Suprapubic skin (tissue), 3 donors: Measurements from ENCODE around the gene SELENBP1.

Source experiments
- EP300 ChIP-seq: sonication (generic); formaldehyde crosslinking; IDR thresholded peaks from one replicate; pipeline ENCODE4 v1.6.1; 2017; ENCODE audit warnings: antibody characterized with exemption
- POLR2A ChIP-seq, 2 donors: fragments of 450-650 bp; IDR thresholded peaks; one replicate each; pipeline ENCODE4 v1.6.1; 2017; ENCODE audit warnings: antibody characterized with exemption in 2 of 2, mild to moderate bottlenecking in 2 of 2, moderate library complexity in 2 of 2
- TF ChIP-seq, protein P1 (sequence below), 2 donors: fragments of 200-600 bp in 1 of 2; fragments of 450-650 bp in 1 of 2; sonication (generic) in 1 of 2; IDR thresholded peaks; one replicate each; pipeline ENCODE4 v1.5.1; 2016 to 2019; ENCODE audit warnings: antibody characterized with exemption in 2 of 2, mild to moderate bottlenecking in 1 of 2, moderate library complexity in 1 of 2

DNA sequence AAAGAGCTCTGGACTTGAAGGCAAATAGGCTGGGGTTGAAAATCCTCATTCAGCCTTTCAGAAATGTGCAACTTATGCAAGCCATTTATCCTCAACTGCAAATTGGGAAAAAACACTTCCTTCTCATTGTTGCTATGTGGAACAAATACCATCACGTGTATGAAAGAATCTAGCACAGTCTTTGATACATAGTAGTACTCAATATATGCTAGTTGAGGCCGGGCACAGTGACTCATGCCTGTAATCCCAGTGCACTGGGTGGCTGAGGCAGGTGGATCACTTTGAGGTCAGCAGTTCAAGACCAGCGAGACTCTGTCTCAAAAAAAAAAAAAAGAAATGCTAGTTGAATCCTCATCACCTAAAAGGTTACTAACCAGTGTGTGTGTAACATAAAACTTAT, 53.5 kb downstream of the SELENBP1 start:
- no peak for TF ChIP-seq POLR2A (IDR thresholded peaks at IDR 0.05)
- TF ChIP-seq, protein P1, sequence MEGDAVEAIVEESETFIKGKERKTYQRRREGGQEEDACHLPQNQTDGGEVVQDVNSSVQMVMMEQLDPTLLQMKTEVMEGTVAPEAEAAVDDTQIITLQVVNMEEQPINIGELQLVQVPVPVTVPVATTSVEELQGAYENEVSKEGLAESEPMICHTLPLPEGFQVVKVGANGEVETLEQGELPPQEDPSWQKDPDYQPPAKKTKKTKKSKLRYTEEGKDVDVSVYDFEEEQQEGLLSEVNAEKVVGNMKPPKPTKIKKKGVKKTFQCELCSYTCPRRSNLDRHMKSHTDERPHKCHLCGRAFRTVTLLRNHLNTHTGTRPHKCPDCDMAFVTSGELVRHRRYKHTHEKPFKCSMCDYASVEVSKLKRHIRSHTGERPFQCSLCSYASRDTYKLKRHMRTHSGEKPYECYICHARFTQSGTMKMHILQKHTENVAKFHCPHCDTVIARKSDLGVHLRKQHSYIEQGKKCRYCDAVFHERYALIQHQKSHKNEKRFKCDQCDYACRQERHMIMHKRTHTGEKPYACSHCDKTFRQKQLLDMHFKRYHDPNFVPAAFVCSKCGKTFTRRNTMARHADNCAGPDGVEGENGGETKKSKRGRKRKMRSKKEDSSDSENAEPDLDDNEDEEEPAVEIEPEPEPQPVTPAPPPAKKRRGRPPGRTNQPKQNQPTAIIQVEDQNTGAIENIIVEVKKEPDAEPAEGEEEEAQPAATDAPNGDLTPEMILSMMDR (IDR thresholded peaks at IDR 0.05), result no peak
- TF ChIP-seq EP300, result no peak
